Activated naive CD4-positive, alpha-beta T cell treated with Interleukin-2 at 50 U/mL for 16 hours (primary cell): ENCODE data around the gene PRKAB2.
"Not testable (repeated sequence)": the region's sequence is repeated elsewhere in the genome, so short reads cannot be mapped to it uniquely, and the experiment has no call there.

Experiments
- DNase-seq: peaks from one replicate; pipeline ENCODE4 v3.0.0-alpha.2; 2020

PRKAB2 gene, protein sequence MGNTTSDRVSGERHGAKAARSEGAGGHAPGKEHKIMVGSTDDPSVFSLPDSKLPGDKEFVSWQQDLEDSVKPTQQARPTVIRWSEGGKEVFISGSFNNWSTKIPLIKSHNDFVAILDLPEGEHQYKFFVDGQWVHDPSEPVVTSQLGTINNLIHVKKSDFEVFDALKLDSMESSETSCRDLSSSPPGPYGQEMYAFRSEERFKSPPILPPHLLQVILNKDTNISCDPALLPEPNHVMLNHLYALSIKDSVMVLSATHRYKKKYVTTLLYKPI

DNA sequence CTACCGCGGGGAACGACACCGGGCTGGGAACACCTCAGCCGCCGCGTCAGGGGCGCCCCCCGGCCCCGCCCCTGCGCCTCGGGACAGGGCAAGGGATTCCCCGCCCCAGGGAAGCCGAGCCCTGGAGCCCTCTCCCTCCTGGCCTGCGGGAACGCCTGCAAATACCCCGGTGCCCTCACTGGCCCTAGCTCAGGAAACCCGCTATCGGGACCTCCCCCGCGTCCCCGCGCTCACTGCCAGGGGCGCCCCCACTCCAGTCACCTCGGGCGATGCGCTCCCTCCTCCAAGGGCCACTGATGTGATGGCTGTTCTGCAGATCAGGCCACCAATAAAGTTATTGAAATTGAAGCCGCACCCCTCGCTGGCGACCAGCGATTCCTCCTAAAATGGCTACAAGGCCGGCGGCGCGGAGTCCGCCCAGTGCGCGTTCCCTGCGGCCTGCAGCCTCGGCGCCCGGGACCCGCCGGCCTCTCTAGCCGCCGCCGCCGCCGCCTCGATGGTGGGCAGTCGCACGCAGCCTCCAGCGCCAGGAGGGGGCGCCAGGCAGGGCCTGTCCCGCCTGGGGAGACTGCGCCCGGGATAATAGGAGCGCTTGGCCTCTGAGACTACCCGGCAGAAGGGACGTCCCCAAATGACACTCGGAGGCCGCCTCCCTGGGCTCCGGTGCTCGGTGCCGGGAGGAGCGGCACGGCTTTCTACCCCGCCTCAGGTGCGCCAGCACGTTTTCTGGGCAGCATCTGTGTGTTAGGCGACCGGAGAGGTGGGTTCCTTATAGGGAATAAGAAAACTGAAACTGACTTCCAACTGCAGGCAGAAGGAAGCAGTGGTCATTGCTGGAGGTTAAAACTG is at the start of gene PRKAB2:
TSS of gene PRKAB2 (minus strand) at position 303 of the 849 bp plus-strand sequence. CDS start 326 bp downstream, outside the sequence.
- peak; percentile 91 for DNase-seq

DNA sequence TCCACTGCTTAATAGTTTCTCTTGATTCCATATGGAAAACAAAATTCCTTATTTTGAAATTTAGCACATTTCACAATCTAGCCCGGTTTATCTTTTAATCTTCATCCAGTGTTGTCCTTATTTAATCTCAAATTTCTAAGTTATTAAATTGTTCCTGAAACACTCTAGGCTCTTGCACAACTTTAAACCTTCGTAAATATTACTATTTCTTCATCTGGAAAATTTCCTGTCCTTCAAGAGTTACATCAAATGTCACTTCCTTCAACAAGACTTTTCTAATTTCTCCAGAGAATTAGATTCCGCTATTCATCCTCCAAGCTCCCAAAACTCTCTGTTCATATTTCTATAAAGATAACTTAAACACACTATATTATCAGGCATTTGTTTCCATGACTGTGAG is 46.3 kb upstream of the PRKAB2 start:
- DNase-seq, result no peak

DNA sequence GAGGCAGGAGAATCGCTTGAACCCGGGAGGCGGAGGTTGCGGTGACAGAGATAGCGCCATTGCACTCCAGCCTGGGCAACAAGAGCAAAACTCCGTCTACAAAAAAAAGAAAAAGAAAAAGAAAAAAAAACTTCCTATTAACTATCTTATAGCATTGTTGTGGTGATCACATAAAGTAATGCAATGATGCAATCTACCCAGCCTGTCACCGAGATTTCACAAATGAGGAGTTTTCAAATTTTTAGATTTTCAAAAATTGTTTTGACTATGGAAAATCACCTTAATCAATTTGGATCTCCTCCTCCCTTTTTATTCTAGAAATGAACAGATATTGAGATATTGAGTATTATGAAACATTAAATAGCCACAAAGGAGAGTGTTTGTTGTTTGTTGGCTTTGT is 44.9 kb upstream of the PRKAB2 start:
- no peak for DNase-seq

GRCh38 chr1:147216124-147216523 is 43.9 kb upstream of the PRKAB2 start:
- no peak for DNase-seq

- DNase-seq, result no peak
These were observed 43.3 kb upstream of the PRKAB2 start for GRCh38 chr1:147215540-147215916.

DNA sequence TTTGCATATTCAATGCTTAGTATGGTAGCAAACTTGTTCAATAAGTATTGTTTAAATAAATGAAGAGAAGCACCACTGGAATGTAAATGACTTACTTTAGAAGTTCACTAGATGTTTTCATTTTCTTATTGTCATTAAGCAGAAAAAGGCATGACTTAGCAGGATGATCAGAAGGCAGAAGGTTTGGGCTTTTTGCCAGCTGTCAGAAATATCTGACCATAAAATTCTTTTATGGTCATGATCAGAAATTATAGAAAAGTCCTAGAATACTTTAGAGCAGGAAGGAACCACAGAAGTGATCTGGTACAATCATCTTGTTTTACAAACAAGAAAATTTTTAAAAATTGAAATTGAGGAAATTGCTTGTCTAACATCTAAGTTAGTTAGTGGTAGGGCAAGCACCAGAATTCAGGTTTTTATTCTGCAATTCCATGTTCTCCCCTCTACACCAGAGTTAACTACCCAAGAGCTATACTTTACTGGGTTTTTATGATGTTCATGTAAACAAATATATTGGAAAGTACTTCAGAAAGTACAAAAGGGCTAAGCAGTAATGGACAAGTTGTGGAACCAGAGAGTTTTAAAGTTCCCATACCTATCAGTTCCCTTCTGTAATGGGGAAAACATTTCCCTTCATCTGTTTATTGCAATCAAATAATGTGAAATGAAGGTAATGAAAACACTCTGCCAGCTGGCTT is 42.7 kb upstream of the PRKAB2 start:
- DNase-seq, result no peak

DNA sequence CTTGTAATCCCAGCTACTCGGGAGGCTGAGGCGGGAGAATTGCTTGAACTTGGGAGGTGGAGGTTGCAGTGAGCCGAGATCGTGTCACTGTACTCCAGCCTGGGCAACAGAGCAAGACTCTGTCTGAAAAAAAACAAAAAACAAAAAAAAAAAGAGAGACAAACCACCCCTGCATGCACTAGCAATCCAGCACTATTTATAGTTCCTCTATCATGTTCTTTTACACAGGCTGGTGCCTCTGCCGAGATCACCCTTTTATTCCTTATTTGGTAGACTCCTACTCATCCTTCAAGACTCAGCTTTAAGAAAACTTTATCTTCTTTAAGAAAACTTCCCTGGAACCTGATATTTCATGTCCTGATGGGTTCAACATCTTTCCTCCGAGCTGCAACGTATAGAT is 42.1 kb upstream of the PRKAB2 start:
- no peak for DNase-seq

- no peak for DNase-seq
These were observed 41.0 kb upstream of the PRKAB2 start for GRCh38 chr1:147213271-147213670.

DNA sequence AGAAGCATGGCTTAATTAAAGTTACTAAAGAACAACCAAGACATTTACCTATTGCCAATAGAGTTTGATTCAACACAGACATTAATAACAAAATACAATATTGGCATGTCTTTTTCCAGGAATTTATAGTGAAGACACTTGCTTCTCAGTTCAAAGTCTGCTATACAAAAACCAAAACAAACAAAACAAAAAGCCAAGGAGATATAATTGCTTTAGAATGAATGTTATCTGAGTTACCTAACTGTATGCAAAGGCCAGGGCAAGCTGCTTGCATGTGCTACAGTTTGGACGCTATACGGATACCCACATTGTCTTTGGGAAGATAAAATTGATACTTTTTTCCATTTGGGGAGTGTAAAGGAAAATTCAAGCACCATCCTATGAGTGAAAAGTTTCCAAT is 39.3 kb upstream of the PRKAB2 start:
- no peak for DNase-seq

DNA sequence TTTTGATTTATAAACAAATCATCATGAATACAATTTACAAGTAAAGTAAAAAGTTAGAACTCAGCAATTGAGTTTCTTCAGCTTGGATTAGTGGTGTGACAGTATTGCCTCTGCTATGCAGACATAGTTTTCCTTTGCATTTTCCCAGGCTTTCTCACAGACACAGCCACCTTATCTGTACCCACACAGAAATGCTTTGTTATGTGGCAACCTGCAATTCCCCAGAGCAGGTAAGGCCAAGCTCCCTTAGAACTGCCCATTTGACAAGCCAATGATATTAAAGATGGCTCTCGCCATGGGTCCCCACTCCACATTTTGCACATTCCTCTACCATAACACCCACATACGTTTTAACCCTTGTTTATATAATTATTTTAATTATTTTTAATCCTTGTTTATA is 38.7 kb upstream of the PRKAB2 start:
- DNase-seq, result no peak

DNA sequence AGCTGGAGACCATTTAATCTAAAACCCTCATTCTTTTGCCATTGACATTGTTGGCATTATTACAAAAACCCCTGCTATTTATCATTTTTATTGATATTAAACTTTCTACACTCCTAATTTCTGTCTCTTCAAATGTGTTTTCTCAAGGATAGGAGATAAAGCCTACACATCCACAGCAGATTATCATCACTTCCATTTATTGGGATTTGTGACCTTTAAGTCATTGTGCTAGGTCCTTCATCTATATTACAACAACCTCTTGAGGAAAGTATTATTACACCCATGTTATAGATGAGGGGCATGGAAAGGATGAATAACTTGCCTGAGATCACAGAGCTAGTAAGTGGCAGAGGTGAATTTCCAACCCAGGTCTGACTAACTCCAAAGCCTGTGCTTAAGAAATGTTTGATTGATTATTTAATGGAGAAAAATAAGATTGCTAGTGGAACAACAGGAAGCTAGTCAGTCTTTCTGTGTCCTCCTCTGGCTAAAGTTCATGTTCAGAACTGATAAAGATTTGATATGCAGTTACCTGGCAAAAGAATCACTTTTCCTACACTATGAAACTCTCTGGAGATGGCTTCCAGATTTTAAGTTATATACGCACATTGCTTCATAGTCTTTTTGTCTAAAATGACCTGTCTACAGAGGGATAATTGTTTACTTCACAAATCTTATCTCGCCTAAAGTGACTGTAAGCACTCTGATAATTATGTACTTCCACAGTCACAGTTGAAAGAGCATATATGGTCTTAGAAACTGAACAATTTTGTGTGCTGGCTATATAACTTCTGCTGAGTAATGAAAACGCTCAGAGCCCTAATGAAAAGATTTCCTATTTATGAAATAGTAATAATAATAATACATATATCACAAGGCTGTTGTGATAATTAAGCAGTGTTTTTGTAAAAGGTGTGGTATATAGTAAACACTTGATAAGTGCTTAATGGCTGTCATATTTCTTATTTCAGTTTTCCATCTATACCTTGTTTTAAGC is 37.9 kb upstream of the PRKAB2 start:
- no peak for DNase-seq

GRCh38 chr1:147208619-147209018 is 36.3 kb upstream of the PRKAB2 start:
- DNase-seq, result no peak

- no peak for DNase-seq
These were observed 34.9 kb upstream of the PRKAB2 start for GRCh38 chr1:147207192-147207591.

- DNase-seq, result no peak
These were observed 31.8 kb upstream of the PRKAB2 start for GRCh38 chr1:147204080-147204479.

DNA sequence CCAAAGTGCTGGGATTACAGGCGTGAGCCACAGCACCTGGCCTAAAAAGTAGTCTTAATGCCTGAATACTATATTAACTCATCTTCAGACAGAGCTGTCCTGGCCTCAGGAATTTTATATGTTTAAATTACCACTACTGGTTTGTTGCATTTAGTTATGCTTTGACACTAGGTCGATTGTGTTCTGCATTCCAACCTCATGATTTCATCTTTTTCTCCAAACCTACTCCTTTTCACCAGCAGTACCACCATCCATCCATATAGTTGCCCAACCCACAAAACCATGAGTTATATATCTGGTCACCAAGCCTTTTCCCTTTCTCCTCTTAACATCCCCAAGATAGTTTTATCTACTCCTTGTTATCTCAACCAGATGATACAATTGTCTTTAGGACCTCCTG is 30.3 kb upstream of the PRKAB2 start:
- DNase-seq, result no peak

- DNase-seq, result no peak
These were observed 29.5 kb upstream of the PRKAB2 start for GRCh38 chr1:147201786-147202185.

GRCh38 chr1:147201276-147201675 is 29.0 kb upstream of the PRKAB2 start:
- no peak for DNase-seq

DNA sequence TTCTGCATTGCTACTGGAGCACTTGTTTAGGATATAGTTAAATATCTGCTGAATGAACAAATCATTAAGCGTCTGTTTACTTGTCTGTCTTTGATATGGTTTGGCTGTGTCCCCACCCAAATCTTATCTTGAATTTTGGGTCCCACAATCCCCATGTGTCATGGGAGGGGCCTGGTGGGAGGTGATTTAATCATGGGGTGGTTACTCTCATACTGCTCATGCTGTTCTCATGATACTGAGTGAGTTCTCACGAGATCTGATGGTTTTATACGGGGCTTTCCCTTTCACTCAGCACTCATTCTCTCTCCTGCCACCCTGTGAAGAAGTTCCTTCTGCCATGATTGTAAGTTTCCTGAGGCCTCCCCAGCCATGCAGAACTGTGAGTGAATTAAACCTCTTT is 25.1 kb upstream of the PRKAB2 start:
- not testable (repeated sequence) for DNase-seq

DNA sequence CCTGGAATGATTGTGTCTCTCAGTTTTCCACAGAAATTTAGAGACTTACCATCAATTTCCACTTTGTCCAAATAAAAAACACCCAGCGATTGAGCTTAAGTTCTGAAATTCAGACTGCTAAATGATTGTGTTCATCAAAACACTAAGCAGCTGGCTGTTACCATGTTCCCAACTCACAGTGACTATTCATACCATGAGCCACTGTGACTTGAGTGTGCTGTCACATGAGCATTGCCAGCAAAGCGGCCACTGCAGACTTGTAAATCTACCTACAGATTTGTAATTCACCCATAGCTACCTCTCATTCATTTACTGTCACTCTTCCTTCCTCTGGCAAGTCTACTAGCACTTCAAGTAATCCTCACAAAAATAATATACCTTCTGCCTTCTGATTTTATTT is 17.2 kb upstream of the PRKAB2 start:
- DNase-seq, result no peak

DNA sequence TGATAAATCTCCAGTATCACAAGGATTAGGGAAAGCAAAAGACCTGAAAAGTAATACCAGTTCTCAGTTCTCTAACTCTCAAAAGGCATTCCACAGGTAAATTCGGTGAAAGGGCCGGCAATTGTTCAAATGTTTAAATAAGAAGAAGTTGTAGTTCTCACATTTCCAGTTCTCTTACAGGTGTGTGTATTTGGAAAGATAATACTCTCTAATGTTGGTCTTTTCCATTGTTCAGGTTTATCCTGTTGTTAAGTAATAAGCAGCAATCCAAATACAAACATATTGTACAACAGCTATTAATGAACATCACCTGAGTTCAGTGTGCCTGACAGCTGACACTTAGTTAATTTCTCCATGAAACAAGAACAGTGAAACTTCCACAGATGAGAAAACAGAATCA is 13.2 kb upstream of the PRKAB2 start:
- DNase-seq, result no peak

DNA sequence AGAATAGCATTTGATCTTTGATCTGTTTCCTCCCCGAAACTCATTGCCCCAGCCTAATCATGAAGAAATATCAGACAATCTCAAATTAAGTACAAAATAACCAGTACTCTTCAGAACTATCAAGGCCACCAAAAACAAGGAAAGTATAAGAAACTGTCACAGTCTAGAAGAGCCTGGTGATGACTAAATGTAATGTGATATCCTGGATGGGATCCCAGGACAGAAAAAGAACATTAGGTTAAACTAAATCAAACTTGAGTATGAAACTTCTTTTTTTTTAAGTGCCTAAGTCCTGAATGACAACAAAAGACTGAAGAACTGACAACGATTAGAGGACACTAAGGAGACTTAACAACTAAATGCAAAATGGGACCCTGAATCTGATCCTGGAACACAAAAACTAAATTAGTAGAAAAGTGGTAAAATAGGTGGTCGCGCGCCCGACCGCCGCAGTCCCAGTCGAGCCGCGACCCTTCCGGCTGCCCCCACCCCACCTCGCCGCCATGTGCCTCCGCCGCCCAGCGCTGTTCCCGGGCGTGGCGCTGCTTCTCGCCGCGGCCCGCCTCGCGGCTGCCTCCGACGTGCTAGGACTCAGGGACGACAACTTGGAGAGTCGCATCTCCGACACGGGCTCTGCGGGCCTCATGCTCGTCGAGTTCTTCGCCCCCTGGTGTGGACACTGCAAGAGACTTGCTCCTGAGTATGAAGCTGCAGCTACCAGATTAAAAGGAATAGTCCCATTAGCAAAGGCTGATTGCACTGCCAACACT is 5.5 kb upstream of the PRKAB2 start:
- DNase-seq, result no peak
